Measurements from ENCODE around the gene MAPRE2.

Gene MAPRE2

GRCh38 chr18:35050705-35051195 lies 9.5 kb downstream of the MAPRE2 start:
- Mint-ChIP-seq H3K27me3 (ENCODE audit: low read depth) (no peaks in the 10 kb centered on the region), H3K36me3 (ENCODE audit: low read depth) (peaks cover 9% of the 10 kb centered on the region), H3K4me3 (no peak overlapping the region), H3K9me3 (no peaks in the 10 kb centered on the region), H3K27ac (peak overlapping the region; percentile 10 to 43 (median 18)), H3K4me1 (peaks cover 24% of the 10 kb centered on the region)
- no peak for TF ChIP-seq CTCF (IDR thresholded peaks at IDR 0.05; ENCODE audit: unreplicated experiment in 3 of 3)

DNA sequence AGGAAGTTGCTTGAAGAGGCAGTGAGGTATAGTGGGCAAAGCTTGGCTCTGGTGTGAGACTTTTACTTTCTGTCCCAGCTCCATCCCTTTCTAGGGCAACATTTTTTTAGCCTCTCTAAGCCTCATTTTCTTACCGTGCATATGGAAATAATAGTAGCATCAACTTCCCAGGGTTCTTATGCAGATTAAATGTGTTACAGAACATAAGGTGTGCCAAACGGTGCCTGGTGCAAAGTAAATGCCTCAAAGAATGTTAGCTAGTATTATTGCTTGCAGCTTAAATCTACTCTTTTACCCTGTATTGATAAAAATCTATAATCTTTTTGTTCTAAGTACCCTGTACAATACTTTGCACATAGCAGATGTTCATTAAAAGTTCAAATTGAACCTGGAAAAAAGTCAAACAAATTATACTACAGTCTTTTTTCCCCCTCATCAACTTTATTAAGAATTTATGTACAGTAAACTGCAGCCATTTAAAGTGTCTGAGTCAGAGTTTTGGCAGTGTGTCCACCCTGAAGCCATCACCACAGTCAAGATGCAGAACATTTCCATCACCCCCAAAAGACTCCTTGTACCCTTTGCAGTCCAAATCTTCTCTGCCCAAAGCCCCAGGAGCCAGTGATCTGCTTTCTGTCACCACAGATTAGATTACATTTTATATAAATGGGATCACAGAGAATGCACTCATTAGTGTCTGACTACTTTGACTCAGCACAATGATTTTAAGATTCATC lies 10.6 kb downstream of the MAPRE2 start:
- Mint-ChIP-seq H3K9me3 (no peaks in the 10 kb centered on the region), H3K27me3 (ENCODE audit: low read depth) (no peaks in the 10 kb centered on the region), H3K36me3 (ENCODE audit: low read depth) (peaks cover 9% of the 10 kb centered on the region), H3K27ac (no peak overlapping the region), H3K4me3 (no peak overlapping the region), H3K4me1 (peaks cover 20% of the 10 kb centered on the region)
- no peak for TF ChIP-seq CTCF (IDR thresholded peaks at IDR 0.05; ENCODE audit: unreplicated experiment in 3 of 3)

DNA sequence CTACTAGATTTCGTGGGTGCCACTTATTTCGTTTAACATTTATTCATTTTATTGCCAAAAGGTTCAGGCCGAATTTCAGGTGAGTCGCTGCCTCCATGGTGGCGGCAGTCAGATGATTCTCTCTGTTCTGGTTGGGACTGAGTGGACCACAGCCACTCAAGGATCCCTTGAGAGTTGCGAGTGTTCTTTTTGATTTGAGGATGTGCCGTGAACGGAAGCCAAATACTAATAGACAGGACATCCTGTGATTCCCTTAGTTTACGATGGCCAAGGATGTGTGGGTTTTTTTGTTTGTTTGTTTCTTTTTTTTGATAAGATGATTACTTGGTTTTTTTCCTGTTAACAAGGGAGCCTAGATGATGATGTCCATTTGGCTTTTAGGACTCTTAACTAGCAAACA lies 13.2 kb downstream of the MAPRE2 start:
- peaks cover 5% of the 10 kb centered on the region for H3K36me3 Mint-ChIP-seq (ENCODE audit: low read depth)
- no peaks in the 10 kb centered on the region for H3K27me3 Mint-ChIP-seq (ENCODE audit: low read depth)
- no peak overlapping the region for H3K27ac Mint-ChIP-seq
- H3K4me1 Mint-ChIP-seq = peaks cover 16% of the 10 kb centered on the region
- H3K4me3 Mint-ChIP-seq = no peak overlapping the region
- TF ChIP-seq CTCF (IDR thresholded peaks at IDR 0.05; ENCODE audit: unreplicated experiment in 3 of 3) = no peak
- H3K9me3 Mint-ChIP-seq = no peaks in the 10 kb centered on the region

DNA sequence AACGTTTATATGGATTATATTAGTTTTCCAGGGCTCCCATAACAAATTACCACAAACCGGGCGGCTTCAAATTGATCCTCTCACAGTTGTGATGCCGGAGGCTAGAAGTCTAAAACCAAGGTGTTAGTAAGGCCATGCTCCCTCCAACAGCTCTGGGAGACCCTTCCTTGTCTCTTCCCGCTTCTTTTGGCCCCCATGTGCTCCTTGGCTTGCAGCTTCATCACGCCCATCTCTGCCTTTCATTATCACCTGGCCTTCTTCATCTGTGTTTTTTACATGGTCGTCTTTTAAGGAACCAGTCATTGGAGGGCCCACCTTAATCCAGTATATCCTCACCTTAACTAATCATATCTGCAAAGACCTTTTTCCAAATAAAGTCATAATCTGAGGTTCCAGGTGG lies 13.9 kb downstream of the MAPRE2 start:
- Mint-ChIP-seq H3K36me3 (ENCODE audit: low read depth) (peaks cover 5% of the 10 kb centered on the region), H3K9me3 (no peaks in the 10 kb centered on the region), H3K4me1 (peaks cover 10% of the 10 kb centered on the region), H3K4me3 (no peak overlapping the region), H3K27ac (no peak overlapping the region), H3K27me3 (ENCODE audit: low read depth) (no peaks in the 10 kb centered on the region)
- no peak for TF ChIP-seq CTCF (IDR thresholded peaks at IDR 0.05; ENCODE audit: unreplicated experiment in 3 of 3)

DNA sequence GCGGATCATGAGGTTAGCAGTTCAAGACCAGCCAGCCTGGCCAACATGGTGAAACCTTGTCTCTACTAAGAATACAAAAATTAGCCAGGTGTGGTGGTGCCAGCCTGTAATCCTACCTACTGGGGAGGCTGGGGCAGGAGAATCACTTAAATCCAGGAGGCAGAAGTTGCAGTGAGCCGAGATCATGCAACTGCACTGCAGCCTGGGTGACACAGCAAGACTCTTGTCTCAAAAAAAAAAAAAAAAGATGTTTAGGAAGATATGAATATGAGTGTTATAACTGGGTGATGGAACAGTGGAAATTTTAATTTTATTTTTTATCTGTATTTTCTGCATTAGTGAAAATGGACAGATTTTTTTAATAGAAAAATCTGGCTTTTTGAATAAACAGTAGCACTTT lies 14.5 kb downstream of the MAPRE2 start:
- Mint-ChIP-seq H3K36me3 (ENCODE audit: low read depth) (peaks cover 5% of the 10 kb centered on the region), H3K27me3 (ENCODE audit: low read depth) (no peaks in the 10 kb centered on the region), H3K4me3 (no peak overlapping the region), H3K27ac (no peak overlapping the region), H3K4me1 (peaks cover 4% of the 10 kb centered on the region), H3K9me3 (no peaks in the 10 kb centered on the region)
- TF ChIP-seq CTCF (IDR thresholded peaks at IDR 0.05; ENCODE audit: unreplicated experiment in 3 of 3) = no peak
